ENCODE measurements around the gene ECM2.

The ECM2 gene

GRCh38 chr9:92527832-92528521 is 7.8 kb downstream of the ECM2 start:
- DNase-seq (ENCODE audit: low spot score), result no peak

- no peak for DNase-seq (ENCODE audit: low spot score)
Observed at GRCh38 chr9:92527291-92527828, 8.4 kb downstream of the ECM2 start.

GRCh38 chr9:92525306-92525705 is 10.5 kb downstream of the ECM2 start:
- DNase-seq (ENCODE audit: low spot score), result no peak

- no peak for DNase-seq (ENCODE audit: low spot score)
Observed at GRCh38 chr9:92524881-92525280, 10.9 kb downstream of the ECM2 start.

GRCh38 chr9:92522983-92523970 is 12.5 kb downstream of the ECM2 start:
- no peak for DNase-seq (ENCODE audit: low spot score)

- DNase-seq (ENCODE audit: low spot score), result no peak
Observed at GRCh38 chr9:92520837-92521236, 15.0 kb downstream of the ECM2 start.

GRCh38 chr9:92518199-92518598 is 17.6 kb downstream of the ECM2 start:
- DNase-seq (ENCODE audit: low spot score), result no peak

- DNase-seq (ENCODE audit: low spot score), result no peak
Observed at GRCh38 chr9:92517046-92517445, 18.7 kb downstream of the ECM2 start.

- DNase-seq (ENCODE audit: low spot score), result no peak
Observed at GRCh38 chr9:92516521-92516920, 19.3 kb downstream of the ECM2 start.

GRCh38 chr9:92514635-92515034 is 21.2 kb downstream of the ECM2 start:
- no peak for DNase-seq (ENCODE audit: low spot score)

GRCh38 chr9:92513349-92513748 is 22.4 kb downstream of the ECM2 start:
- no peak for DNase-seq (ENCODE audit: low spot score)

GRCh38 chr9:92512622-92513021 is 23.2 kb downstream of the ECM2 start:
- no peak for DNase-seq (ENCODE audit: low spot score)

- DNase-seq (ENCODE audit: low spot score), result no peak
Observed at GRCh38 chr9:92510747-92511146, 25.0 kb downstream of the ECM2 start.

GRCh38 chr9:92509050-92509449 is 26.7 kb downstream of the ECM2 start:
- no peak for DNase-seq (ENCODE audit: low spot score)

GRCh38 chr9:92508018-92508820 is 27.6 kb downstream of the ECM2 start:
- no peak for DNase-seq (ENCODE audit: low spot score)

- no peak for DNase-seq (ENCODE audit: low spot score)
Observed at GRCh38 chr9:92507496-92507895, 28.3 kb downstream of the ECM2 start.

- no peak for DNase-seq (ENCODE audit: low spot score)
Observed at GRCh38 chr9:92507005-92507404, 28.8 kb downstream of the ECM2 start.

- no peak for DNase-seq (ENCODE audit: low spot score)
Observed at GRCh38 chr9:92506184-92506857, 29.5 kb downstream of the ECM2 start.

- DNase-seq (ENCODE audit: low spot score), result no peak
Observed at GRCh38 chr9:92504881-92505280, 30.9 kb downstream of the ECM2 start.

- DNase-seq (ENCODE audit: low spot score), result no peak
Observed at GRCh38 chr9:92503156-92503555, 32.6 kb downstream of the ECM2 start.

- no peak for DNase-seq (ENCODE audit: low spot score)
Observed at GRCh38 chr9:92501671-92502393, 34.0 kb downstream of the ECM2 start.

Data from hematopoietic multipotent progenitor cell treated with erythropoietin and hydrocortisone succinate and interleukin-3 and kit ligand, for 17 days (in vitro differentiated cells).